ENCODE results near the gene EIF4B.

Gene EIF4B

DNA sequence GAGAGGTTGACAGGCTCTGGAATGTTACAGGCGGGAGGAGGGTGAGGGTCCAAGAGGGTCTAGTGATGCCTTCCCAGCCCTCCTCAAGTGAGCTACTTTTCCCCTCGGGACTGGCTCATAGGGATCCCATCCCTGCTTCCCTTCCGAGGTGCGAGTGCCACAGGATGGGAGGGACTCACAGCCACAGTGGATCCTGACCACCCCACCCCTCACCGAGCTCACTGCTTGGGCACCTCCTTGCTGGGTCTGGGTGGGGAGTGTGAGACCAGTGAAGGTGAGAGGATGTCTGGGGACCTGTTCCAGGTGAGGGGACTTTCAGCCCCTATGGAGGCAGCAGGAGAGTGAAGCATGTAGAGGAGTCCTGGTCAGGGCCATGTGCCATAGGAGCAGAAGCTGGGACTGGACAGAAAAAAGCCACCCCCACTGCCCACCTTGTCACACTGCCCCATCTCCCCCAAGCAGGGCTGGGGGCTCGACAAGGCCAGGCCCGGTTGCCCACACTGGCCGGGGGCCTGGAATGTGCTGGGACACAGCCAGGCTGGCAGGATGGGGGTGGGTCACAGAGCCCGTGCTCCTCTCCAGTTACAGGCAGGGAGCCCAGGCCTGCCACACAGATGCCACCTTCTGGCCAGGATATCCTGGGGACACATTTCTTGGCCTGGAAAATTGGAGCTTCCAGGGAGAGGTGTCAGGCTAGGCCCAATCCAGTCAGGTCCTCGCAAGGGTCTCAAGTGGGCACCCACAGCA, 42.0 kb downstream of the EIF4B start:
- peak overlapping the region; percentile 52 for H3K4me3 ChIP-seq (ENCODE audit: low read depth, low read length, poor library complexity, severe bottlenecking)
- H3K36me3 ChIP-seq (ENCODE audit: insufficient read depth, low read length) = no peaks in the 10 kb centered on the region
- H3K9me3 ChIP-seq (ENCODE audit: low read length) = no peaks in the 10 kb centered on the region
- H3K27me3 ChIP-seq (ENCODE audit: insufficient read depth, low read length) = no peaks in the 10 kb centered on the region; the same call in 1 of the 2 replicates
- peak overlapping the region; percentile 67; the same call in 1 of the 2 replicates for H3K4me2 ChIP-seq (ENCODE audit: low read length)
- no peak for TF ChIP-seq EZH2 (IDR thresholded peaks at IDR 0.05; ENCODE audit: borderline replicate concordance, low read length)
- TF ChIP-seq, protein P1, sequence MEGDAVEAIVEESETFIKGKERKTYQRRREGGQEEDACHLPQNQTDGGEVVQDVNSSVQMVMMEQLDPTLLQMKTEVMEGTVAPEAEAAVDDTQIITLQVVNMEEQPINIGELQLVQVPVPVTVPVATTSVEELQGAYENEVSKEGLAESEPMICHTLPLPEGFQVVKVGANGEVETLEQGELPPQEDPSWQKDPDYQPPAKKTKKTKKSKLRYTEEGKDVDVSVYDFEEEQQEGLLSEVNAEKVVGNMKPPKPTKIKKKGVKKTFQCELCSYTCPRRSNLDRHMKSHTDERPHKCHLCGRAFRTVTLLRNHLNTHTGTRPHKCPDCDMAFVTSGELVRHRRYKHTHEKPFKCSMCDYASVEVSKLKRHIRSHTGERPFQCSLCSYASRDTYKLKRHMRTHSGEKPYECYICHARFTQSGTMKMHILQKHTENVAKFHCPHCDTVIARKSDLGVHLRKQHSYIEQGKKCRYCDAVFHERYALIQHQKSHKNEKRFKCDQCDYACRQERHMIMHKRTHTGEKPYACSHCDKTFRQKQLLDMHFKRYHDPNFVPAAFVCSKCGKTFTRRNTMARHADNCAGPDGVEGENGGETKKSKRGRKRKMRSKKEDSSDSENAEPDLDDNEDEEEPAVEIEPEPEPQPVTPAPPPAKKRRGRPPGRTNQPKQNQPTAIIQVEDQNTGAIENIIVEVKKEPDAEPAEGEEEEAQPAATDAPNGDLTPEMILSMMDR (IDR thresholded peaks at IDR 0.05; ENCODE audit: low read length) = no peak
- no peaks in the 10 kb centered on the region for H3F3A ChIP-seq (ENCODE audit: insufficient read depth, low read length)
- no peak overlapping the region; the same call in 1 of the 2 replicates for H3K9ac ChIP-seq (ENCODE audit: low read length)
- no peak overlapping the region for H3K27ac ChIP-seq (ENCODE audit: low read depth, low read length, poor library complexity, severe bottlenecking)
- H3K9me2 ChIP-seq (ENCODE audit: low read depth, low read length) = no peaks in the 10 kb centered on the region
- no peak overlapping the region for H2AFZ ChIP-seq (ENCODE audit: low read length)
- H4K20me1 ChIP-seq (ENCODE audit: insufficient read depth, low read length) = no peaks in the 10 kb centered on the region
- H3K79me2 ChIP-seq (ENCODE audit: insufficient read depth, low read length) = no peaks in the 10 kb centered on the region
- H3K4me1 ChIP-seq (ENCODE audit: insufficient read depth, low read length, severe bottlenecking) = peaks cover 7% of the 10 kb centered on the region

DNA sequence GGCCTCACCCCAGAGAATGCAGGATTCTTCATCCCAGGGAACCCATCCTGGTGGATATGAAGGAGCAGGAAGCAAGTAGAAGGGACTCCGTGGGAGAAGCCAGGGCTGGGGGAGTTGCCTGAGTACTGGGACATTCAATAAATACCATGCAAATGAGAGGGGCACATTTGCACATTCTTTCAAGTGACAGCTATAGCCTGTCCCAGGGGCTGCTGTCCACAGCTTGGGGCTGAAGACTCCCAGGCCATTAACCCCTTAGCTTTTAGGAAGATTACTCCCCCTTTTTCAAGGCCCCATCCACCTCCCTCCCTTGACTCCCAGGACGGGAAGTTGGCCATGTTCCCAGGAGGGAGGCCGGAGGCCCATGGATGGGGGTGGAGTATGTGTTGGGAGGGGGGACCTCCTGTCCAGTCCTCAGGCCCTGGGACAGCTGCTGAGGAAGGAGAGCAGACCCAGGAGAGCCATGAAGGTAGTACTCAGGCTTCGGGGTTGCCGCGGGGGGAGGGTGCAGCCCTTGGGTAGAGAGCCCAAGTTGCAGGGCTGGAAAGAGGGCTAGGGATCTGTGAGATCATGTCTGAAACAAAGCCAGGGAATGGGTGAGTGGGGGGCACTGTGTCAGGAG, 42.6 kb downstream of the EIF4B start:
- Histone ChIP-seq H3F3A (ENCODE audit: insufficient read depth, low read length) (no peaks in the 10 kb centered on the region), H4K20me1 (ENCODE audit: insufficient read depth, low read length) (no peaks in the 10 kb centered on the region), H3K4me2 (ENCODE audit: low read length) (no peak overlapping the region), H3K27ac (ENCODE audit: low read depth, low read length, poor library complexity, severe bottlenecking) (no peak overlapping the region), H3K9me3 (ENCODE audit: low read length) (no peaks in the 10 kb centered on the region), H3K9ac (ENCODE audit: low read length) (no peak overlapping the region), H3K79me2 (ENCODE audit: insufficient read depth, low read length) (no peaks in the 10 kb centered on the region), H2AFZ (ENCODE audit: low read length) (no peak overlapping the region), H3K9me2 (ENCODE audit: low read depth, low read length) (no peaks in the 10 kb centered on the region), H3K4me1 (ENCODE audit: insufficient read depth, low read length, severe bottlenecking) (peaks cover 13% of the 10 kb centered on the region), H3K27me3 (ENCODE audit: insufficient read depth, low read length) (no peaks in the 10 kb centered on the region; the same call in 1 of the 2 replicates), H3K36me3 (ENCODE audit: insufficient read depth, low read length) (no peaks in the 10 kb centered on the region), H3K4me3 (ENCODE audit: low read depth, low read length, poor library complexity, severe bottlenecking) (no peak overlapping the region)
- no peak for TF ChIP-seq EZH2 (IDR thresholded peaks at IDR 0.05; ENCODE audit: borderline replicate concordance, low read length)
- TF ChIP-seq, protein P1 (IDR thresholded peaks at IDR 0.05; ENCODE audit: low read length) = no peak

DNA sequence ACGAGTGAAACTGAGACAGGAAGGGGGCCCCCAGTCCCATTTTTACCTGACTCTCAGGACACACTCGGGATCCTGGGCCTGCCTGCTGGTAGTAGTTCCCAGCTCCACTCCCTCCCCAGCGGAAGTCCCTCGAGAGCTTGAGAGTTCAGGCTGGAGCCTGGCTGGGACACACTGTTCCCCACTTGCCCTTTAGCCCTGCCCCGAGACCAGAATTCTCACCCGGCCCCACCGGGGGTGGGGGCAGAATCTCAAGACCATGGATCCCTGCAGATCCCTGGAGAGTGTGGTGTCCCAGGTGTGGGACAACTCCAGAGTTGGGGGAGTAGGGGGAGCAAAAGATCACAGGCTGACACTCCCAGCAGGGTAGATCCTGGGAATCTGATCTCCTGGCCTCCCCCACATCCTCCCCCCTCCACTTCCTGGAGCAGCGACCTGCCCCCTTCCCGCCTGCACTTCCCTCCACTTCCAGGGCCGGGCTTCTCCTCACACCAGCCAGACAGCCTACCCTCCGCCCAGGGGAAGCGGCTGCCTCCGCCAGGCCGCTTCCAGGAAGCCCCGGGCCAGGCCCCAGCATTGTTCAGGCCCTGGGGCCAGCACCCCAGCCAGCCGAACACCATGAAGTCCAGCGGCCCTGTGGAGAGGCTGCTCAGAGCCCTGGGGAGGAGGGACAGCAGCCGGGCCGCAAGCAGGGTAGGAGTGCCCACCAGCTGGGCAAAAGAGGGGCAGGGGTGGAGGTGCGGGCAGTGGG, 43.5 kb downstream of the EIF4B start, which contains the start of gene TNS2:
TNS2 (plus strand) TSS at position 495 of the 748 bp plus-strand sequence; CDS start at position 616, 121 bp downstream.
- no peaks in the 10 kb centered on the region for H3K79me2 ChIP-seq (ENCODE audit: insufficient read depth, low read length)
- no peaks in the 10 kb centered on the region for H4K20me1 ChIP-seq (ENCODE audit: insufficient read depth, low read length)
- no peak within 1 kb of the TSS for H3K9ac ChIP-seq (ENCODE audit: low read length)
- no peaks in the 10 kb centered on the region for H3F3A ChIP-seq (ENCODE audit: insufficient read depth, low read length)
- no peak within 1 kb of the TSS for H3K4me2 ChIP-seq (ENCODE audit: low read length)
- peaks cover 13% of the 10 kb centered on the region for H3K4me1 ChIP-seq (ENCODE audit: insufficient read depth, low read length, severe bottlenecking)
- H3K4me3 ChIP-seq (ENCODE audit: low read depth, low read length, poor library complexity, severe bottlenecking) = no peak within 1 kb of the TSS
- no peaks in the 10 kb centered on the region; the same call in 1 of the 2 replicates for H3K27me3 ChIP-seq (ENCODE audit: insufficient read depth, low read length)
- no peaks in the 10 kb centered on the region for H3K9me2 ChIP-seq (ENCODE audit: low read depth, low read length)
- H3K9me3 ChIP-seq (ENCODE audit: low read length) = no peaks in the 10 kb centered on the region
- H2AFZ ChIP-seq (ENCODE audit: low read length) = no peak within 1 kb of the TSS
- TF ChIP-seq, protein P1 (IDR thresholded peaks at IDR 0.05; ENCODE audit: low read length) = no peak
- TF ChIP-seq EZH2 (IDR thresholded peaks at IDR 0.05; ENCODE audit: borderline replicate concordance, low read length) = no peak
- H3K27ac ChIP-seq (ENCODE audit: low read depth, low read length, poor library complexity, severe bottlenecking) = no peak within 1 kb of the TSS
- no peaks in the 10 kb centered on the region for H3K36me3 ChIP-seq (ENCODE audit: insufficient read depth, low read length)
